Measurements from ENCODE around the gene PTPRN2.

GRCh38 chr7:158031867-158032308 is 555.7 kb downstream of the PTPRN2 start:
- no peak for TF ChIP-seq CTCF (conservative IDR thresholded peaks at IDR 0.05)
- no peak for TF ChIP-seq EZH2 (IDR thresholded peaks at IDR 0.05; ENCODE audit: low read depth)

Data from PC-9 (cell line).